Left colon (tissue), 2 donors: Measurements from ENCODE around the gene ZNF384. TPM values are rescaled to one million over a fixed set of nuclear protein-coding genes. Genes with fewer than 3 reads are reported as not detected.
"Not testable (repeated sequence)": the region's sequence is repeated elsewhere in the genome, so short reads cannot be mapped to it uniquely, and the experiment has no call there.

Experiments
- ATAC-seq: fragments of 200-7000 bp; cut with Tn5 transposase; one replicate; pipeline ENCODE4 v1.9.1; 2020; ENCODE audit warnings: mild to moderate bottlenecking, moderate library complexity
- DNase-seq, 2 donors: peaks; one replicate each; pipeline ENCODE4 v3.0.0-alpha.2; 2020
- intact Hi-C, 2 donors: fragments of 100-400 bp; cut with DNase I in 1 of 2; cut with micrococcal nuclease in 1 of 2; formaldehyde crosslinking; loops; one replicate each; pipeline versions ENCODE4 v1.11.2 to v1.14.0; 2022; cut with DNase I, micrococcal nuclease
- long read RNA-seq: library from polyadenylated mRNA; unstranded; transcript quantifications from one replicate; pipeline ENCODE4 v2.0.0, GENCODE V29; 2021
- total RNA-seq, 2 donors: library from RNA; stranded (reverse); fragmentation: NEBNext Ultra II Directional; extraction: Animal tissue kit (Norgen Biotek cat#: 25700); gene quantifications; one replicate each; pipeline ENCODE4 v1.2.1, GENCODE V29; 2021
- donor health status: DM: no; HTN: no; CAD: no.
- donor health status: DM: yes; HTN: yes; CAD: no.

Gene ZNF384
- 10 to 100 TPM; 47.8 to 51.4 TPM for total RNA-seq
- long read RNA-seq, partial matches to known transcripts: 23 of 32 reads
- long read RNA-seq, other reads (novel, unspliced or antisense): 8 of 32 reads

GRCh38 chr12:6688999-6689882 lies at the start of gene ZNF384:
Gene ZNF384, minus strand, starts transcription at chr12:6689375. Its CDS starts 9,855 bp downstream, at chr12:6679520.
- intact Hi-C loops: no loop called here

GRCh38 chr12:6736754-6737153 lies 47.6 kb upstream of the ZNF384 start:
- intact Hi-C loops: loop anchor here in 1 of 2 donors (5.0 kb wide), 1 partner anchor 91 kb away; the partner anchor contains the start of gene P3H3

More at GRCh38 chr12:6688999-6689882, at the start of gene ZNF384:
- peak; percentile 87 for ATAC-seq
- DNase-seq: peak; percentile 94 to 99

GRCh38 chr12:6735448-6736191 lies 46.4 kb upstream of the ZNF384 start:
- ATAC-seq (peak; percentile 92), DNase-seq (peak; percentile 41 to 75)
- intact Hi-C loops: loop anchor here in 1 of 2 donors (5.0 kb wide), 1 partner anchor 92 kb away; the partner anchor contains the start of gene P3H3

More at GRCh38 chr12:6736754-6737153, 47.6 kb upstream of the ZNF384 start:
- no peak for DNase-seq
- no peak for ATAC-seq

- ATAC-seq (peak; percentile 81), DNase-seq (no peak)
- intact Hi-C loops: loop anchor here in 1 of 2 donors (5.0 kb wide), 1 partner anchor 93 kb away; the partner anchor contains the start of gene P3H3
Measured at GRCh38 chr12:6734506-6735387, 45.6 kb upstream of the ZNF384 start.

GRCh38 chr12:6730169-6730568 lies 41.0 kb upstream of the ZNF384 start:
- ATAC-seq (no peak), DNase-seq (no peak)
- intact Hi-C loops: no loop called here

GRCh38 chr12:6729186-6729585 lies 40.0 kb upstream of the ZNF384 start:
- no peak for ATAC-seq
- intact Hi-C loops: no loop called here

GRCh38 chr12:6725350-6725749 lies 36.2 kb upstream of the ZNF384 start:
- no peak for DNase-seq
- intact Hi-C loops: no loop called here
- no peak for ATAC-seq

More at GRCh38 chr12:6729186-6729585, 40.0 kb upstream of the ZNF384 start:
- DNase-seq: no peak

GRCh38 chr12:6724409-6724797 lies 35.2 kb upstream of the ZNF384 start:
- peak; percentile 7 for ATAC-seq
- DNase-seq: peak in 1 of 2 donors; percentile 34
- intact Hi-C loops: no loop called here

- intact Hi-C loops: no loop called here
- peak; percentile 96 for ATAC-seq
- peak; percentile 99 for DNase-seq
Measured at GRCh38 chr12:6723607-6724408, 34.6 kb upstream of the ZNF384 start, which contains the start of gene COPS7A. Gene COPS7A, plus strand, starts transcription at chr12:6724046. Its CDS starts 611 bp downstream, at chr12:6724657.

- DNase-seq (no peak), ATAC-seq (no peak)
- intact Hi-C loops: no loop called here
Measured at GRCh38 chr12:6722863-6723262, 33.7 kb upstream of the ZNF384 start.

GRCh38 chr12:6716874-6717437 lies 27.8 kb upstream of the ZNF384 start:
- ATAC-seq: no peak
- intact Hi-C loops: no loop called here
- DNase-seq: no peak

GRCh38 chr12:6716031-6716873 lies 27.1 kb upstream of the ZNF384 start:
- ATAC-seq, DNase-seq, intact Hi-C loops: not testable (repeated sequence)

GRCh38 chr12:6708960-6709394 lies 19.8 kb upstream of the ZNF384 start:
- DNase-seq (no peak), ATAC-seq (no peak)
- intact Hi-C loops: no loop called here

- ATAC-seq, intact Hi-C loops, DNase-seq: not testable (repeated sequence)
Measured at GRCh38 chr12:6708351-6708750, 19.2 kb upstream of the ZNF384 start.

GRCh38 chr12:6703631-6704030 lies 14.5 kb upstream of the ZNF384 start:
- no peak for DNase-seq
- intact Hi-C loops: no loop called here
- ATAC-seq: no peak

- intact Hi-C loops: no loop called here
- no peak for ATAC-seq
- no peak for DNase-seq
Measured at GRCh38 chr12:6701078-6701768, 12.0 kb upstream of the ZNF384 start.
